Upper lobe of left lung (tissue), 4 donors: Measurements from ENCODE around the gene MUC22.

Experiments used
- EP300 ChIP-seq, 4 donors: sonication (generic); formaldehyde crosslinking; IDR thresholded peaks; one replicate each; pipeline ENCODE4 v1.5.1; 2017; ENCODE audit warnings: antibody characterized with exemption in 4 of 4, control low read depth in 2 of 4
- POLR2A ChIP-seq, 4 donors: fragments of 450-650 bp; IDR thresholded peaks; one replicate each; pipeline ENCODE4 v1.5.1; 2016 to 2017; ENCODE audit warnings: antibody characterized with exemption in 4 of 4, mild to moderate bottlenecking in 2 of 4
- POLR2AphosphoS5 ChIP-seq, 2 donors: sonication (generic); formaldehyde crosslinking; IDR thresholded peaks; one replicate each; pipeline ENCODE4 v1.5.1; 2017; ENCODE audit warnings: antibody characterized with exemption in 2 of 2
- TF ChIP-seq, protein P1 (sequence below), 6 experiments: fragments of 450-650 bp in 4 of 6; fragments of 200-600 bp in 2 of 6; sonication (generic) in 2 of 6; IDR thresholded peaks; one replicate each; pipeline ENCODE4 v1.5.1; 2016 to 2019; ENCODE audit warnings: antibody characterized with exemption in 6 of 6

DNA sequence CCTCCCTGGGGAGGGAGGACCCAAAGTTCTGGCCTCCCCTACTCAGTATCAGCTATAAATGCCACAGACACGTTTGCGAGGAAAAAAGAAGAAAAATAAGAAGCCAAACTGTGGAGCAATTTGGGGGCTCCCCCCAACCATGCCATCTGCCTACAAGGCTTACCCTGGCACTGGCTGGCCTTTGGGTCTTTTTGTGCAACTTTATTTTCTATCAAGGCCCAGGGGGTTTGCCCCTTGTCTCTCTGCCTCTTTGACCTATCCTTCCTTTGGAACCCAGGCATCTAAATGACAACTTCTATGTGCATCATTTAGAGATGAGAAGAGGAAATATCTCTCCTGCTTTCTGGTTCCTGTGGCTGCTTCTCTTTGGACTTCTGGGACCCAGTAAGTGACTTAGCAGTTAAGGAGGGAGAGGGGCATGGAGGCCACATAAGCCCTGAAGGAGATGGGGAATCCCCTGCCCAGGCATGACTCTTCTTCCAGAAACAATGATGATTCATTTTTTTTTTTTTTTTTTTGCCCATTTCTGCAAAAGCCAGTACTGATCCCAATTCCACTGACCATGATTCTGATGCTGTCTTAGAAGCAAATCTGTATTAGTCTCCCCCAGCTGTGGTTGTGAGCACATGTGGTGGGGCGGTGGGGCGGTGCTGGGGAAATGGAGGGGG lies at the start of gene MUC22:
- TF ChIP-seq, protein P1, sequence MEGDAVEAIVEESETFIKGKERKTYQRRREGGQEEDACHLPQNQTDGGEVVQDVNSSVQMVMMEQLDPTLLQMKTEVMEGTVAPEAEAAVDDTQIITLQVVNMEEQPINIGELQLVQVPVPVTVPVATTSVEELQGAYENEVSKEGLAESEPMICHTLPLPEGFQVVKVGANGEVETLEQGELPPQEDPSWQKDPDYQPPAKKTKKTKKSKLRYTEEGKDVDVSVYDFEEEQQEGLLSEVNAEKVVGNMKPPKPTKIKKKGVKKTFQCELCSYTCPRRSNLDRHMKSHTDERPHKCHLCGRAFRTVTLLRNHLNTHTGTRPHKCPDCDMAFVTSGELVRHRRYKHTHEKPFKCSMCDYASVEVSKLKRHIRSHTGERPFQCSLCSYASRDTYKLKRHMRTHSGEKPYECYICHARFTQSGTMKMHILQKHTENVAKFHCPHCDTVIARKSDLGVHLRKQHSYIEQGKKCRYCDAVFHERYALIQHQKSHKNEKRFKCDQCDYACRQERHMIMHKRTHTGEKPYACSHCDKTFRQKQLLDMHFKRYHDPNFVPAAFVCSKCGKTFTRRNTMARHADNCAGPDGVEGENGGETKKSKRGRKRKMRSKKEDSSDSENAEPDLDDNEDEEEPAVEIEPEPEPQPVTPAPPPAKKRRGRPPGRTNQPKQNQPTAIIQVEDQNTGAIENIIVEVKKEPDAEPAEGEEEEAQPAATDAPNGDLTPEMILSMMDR (IDR thresholded peaks at IDR 0.05), result no peak
- no peak for TF ChIP-seq EP300 (IDR thresholded peaks at IDR 0.05)
- TF ChIP-seq POLR2A (IDR thresholded peaks at IDR 0.05), result no peak
- TF ChIP-seq POLR2AphosphoS5 (IDR thresholded peaks at IDR 0.05), result no peak
